GM23248 (cell line): ENCODE data around the gene TPCN1.

ENCODE experiments used
- EZH2 ChIP-seq: fragments of 200-600 bp; sonication (generic); IDR thresholded peaks from 2 replicates; pipeline ENCODE4 v1.6.1; 2018; ENCODE audit warnings: antibody characterized with exemption, mild to moderate bottlenecking; ENCODE audit not compliant: insufficient read depth, poor library complexity, severe bottlenecking
- EZH2phosphoT487 ChIP-seq: fragments of 200-600 bp; sonication (generic); IDR thresholded peaks from 2 replicates; pipeline ENCODE4 v1.6.1; 2018; ENCODE audit warnings: antibody characterized with exemption, moderate library complexity, mild to moderate bottlenecking, low read depth; ENCODE audit not compliant: insufficient read depth

DNA sequence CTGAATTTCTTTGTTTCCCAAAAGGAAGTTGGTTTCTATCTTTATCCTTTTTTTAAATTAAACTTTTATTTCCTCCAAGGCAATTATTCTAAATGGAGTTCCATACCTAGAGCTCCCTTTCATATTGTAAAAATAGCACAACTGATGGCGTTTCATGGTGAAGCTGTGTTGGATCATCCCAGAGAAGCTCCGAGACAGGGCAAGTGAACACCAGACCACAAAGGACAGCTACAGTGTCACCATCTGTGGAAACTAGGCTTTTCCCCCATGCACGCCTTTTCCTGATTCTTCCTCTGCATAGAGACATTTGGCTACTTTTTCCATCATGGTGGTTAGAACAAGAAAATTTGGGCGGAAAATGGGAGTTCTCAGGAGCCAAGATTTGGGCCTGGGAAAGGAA is 12.7 kb downstream of the TPCN1 start:
- no peak for TF ChIP-seq EZH2
- TF ChIP-seq EZH2phosphoT487: no peak
